Fibroblast of skin of left biceps (primary cell): ENCODE results near the gene IL11RA.
A peak's percentile ranks its signal among the peaks of the same experiment; 100 is the strongest.

ENCODE experiments used
- DNase-seq, 2 experiments: peaks; one replicate each; pipeline ENCODE4 v3.0.0-alpha.2; 2013; ENCODE audit warnings: low read depth in 2 of 2

IL11RA gene

DNA sequence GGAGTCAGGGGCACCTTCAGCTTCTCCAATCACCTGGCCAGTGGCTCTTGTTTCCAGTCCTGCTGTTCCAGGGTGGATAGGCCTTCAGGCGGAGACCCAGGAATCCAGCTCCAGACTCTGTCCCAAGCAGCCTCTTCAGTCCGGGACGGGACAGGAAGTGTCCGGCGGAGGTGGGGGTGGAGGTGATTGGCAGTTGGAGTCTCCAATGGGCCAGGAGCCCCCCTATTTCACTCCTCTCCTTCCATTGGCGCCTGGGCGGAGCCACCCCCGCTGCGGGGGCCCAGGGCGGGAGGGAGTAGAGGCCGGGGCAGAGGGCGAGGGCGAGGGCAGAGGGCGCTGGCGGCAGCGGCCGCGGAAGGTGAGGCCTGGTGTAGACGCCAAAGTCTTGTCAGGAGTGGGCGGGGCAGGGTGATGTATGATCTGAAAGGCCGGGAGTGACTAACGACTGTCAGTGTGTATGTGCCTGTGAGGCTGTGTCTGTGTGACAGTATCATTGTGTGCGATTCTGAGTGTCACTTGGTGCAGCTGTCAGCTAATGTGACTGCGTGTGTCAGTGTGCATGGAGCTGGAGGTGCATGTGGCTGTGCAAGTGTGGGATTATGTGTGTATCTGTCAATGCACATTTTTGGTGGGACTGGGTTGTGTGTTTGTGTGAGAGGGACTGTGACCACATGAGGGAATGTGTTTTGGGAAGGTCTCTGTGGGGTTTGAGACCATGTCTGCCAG, at the start of gene IL11RA:
IL11RA (plus strand) TSS at position 310 of the 726 bp plus-strand sequence. CDS start 3,033 bp downstream, outside the sequence.
- no peak for DNase-seq

- DNase-seq: peak; percentile 15 to 21
These were observed 48.3 kb upstream of the IL11RA start for GRCh38 chr9:34603610-34604231.

- DNase-seq: no peak
These were observed 45.8 kb upstream of the IL11RA start for GRCh38 chr9:34606190-34606589.

DNA sequence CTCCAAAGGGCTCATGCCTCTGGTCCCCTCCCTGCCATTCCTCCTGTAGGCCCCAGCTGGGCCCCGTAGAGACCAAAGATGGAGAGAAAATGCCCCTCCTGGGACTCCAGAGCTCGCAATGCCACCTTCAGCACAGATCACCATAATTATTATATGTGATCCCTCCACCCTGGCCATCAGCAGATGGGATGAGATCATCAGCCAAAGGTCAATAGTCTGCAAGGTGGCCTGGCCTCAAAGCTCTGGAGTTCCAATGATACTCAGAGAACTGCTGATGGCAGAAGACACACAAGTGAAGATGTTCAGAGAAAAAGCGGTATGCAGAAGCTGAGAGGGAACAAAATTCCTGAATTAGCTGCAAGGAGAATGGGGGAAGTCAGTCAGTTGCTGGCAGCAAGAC, 45.1 kb upstream of the IL11RA start:
- DNase-seq: no peak

- DNase-seq: no peak
These were observed 44.7 kb upstream of the IL11RA start for GRCh38 chr9:34607331-34607730.

DNA sequence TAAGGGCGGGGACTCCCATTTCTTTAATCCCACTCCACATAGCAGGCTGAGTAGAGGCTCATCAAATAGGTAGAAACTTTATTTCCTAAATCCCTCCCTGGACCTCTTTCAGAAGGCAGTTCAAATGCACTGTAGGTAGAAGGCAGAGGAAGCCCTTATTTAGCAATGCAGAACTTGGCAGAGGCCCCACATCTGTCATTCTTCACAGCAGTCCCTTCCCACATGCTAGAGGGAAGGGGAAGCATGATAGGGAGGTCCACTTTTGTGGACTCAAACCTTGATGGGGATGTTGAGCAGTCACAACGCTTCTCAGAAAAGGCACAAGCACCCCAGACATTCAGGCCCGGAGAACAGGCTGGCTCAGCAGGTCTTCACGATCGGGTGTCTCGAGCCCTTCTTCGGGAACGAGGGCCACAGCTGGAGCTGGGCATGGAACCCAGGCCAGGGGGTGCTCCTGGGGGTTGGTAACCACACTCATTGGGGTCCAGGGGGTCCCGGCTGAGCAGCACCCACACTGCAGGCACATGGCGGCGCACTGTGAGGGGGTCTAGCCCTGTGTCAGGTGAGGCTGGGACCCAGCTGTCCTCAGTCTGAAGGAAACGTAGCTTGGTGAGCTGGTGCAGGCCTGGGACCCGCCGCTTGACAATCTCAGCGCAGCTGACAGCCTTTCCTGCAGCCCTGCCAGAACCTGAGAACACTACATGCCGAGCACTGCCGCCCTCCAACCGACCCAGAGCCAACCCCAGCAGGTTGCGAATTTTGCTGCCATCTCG, 41.4 kb upstream of the IL11RA start:
- DNase-seq: no peak

DNA sequence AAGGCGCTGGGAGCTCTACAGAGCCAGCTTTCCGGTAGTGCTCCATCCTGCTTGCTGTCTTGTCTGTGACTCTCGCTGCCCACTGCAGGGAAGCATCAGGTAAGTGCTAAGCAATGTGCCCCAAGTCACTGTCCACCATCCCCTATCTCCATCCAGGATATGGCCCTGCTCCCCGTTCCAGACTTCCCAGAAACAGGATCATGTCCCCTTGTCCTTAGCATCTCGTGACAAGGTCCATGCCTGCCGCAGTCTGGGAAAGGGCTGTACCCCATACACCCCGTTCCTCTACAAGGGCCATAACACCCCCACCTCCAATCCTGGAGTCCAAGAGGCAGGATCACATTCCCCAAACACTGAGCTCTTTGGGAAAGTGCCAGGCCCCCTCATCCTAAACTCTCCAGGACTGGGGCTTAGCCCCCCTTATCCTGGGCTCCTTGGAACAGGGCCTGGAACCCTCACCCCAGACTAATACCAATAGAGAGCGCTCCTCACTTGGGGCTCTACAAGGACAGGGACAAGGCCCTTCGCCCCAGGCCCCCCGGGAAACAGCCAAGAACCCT, 40.7 kb upstream of the IL11RA start:
- DNase-seq: no peak

DNA sequence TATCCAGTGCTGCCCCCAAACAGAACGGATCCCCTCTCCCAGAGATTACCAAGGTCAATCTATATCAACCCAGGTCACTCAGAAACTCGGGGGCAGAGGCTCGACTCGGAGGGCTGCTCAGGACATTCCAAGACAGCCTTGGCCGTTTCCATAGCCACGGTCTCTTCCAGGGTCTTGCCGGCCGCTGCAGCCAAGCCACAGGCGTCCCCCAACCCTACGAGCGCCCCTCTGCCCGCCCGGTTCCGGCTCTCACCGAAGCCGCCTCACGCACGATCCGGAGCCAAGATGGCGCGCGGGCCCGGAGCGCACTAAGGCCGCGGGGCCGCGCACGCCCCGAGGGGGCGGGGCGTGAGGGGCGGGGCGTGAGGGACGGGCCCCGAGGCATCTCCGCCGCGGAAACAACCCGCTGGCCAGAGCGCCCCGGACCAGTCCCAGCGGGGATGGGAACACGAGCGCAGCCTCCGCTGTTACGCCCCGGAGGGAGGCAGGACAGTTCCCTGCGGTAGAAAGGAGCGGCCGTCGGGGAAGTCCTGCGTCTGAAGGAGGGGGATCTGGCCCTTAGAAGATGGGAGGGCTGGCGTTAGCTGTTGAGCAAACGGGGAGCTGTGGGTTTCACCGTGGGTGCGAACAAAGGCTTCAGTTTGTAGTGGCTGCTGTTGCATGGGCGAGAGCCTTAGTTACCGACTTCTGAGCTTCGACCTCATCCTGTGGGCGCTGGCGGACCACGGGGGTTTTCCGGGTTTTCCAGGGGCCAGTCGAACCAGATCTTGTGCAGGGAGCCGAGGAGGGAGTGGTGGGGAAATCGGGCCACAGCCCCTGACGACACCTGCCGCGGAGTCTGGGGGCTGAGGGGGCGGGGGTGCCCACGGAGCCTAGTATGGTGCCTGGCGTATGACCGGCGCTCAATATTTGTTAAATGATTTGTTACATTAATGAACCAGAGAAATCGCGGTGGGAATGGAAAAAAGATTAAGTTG, 39.9 kb upstream of the IL11RA start, which contains the start of gene RPP25L:
RPP25L (minus strand) TSS at position 287 of the 977 bp plus-strand sequence. CDS start 801 bp downstream, outside the sequence.
- peak; percentile 37 to 52 for DNase-seq

- peak; percentile 23 to 31 for DNase-seq
These were observed 39.1 kb upstream of the IL11RA start for GRCh38 chr9:34612788-34613390.

DNA sequence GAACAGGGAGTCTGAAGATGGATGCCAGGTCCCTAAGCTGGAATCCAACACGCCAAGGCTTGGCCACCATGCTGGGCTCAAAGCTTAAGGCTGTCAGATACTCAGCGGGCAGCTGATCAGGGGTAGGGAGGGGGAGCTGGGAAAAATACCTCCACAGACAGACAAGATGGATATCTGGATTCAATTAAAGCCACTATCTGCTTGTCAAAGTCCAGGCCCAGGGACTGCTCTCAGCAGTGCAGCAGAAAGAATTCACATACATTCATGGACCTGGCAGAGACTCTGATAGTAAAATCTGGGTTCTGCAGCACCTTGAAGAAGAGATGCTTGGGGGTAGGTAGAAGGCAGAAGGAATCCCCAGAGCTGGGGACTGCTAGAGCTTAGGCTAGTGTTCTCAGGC, 36.9 kb upstream of the IL11RA start:
- no peak for DNase-seq

GRCh38 chr9:34620061-34620994, 31.7 kb upstream of the IL11RA start, which contains the start of gene DCTN3:
Gene DCTN3, minus strand, starts transcription at chr9:34620495. Its CDS starts 31 bp downstream, at chr9:34620464.
- DNase-seq: peak; percentile 82 to 83

- no peak for DNase-seq
These were observed 28.4 kb upstream of the IL11RA start for GRCh38 chr9:34623374-34624235.

GRCh38 chr9:34624475-34625185, 27.4 kb upstream of the IL11RA start:
- DNase-seq: no peak

GRCh38 chr9:34625186-34625486, 26.8 kb upstream of the IL11RA start:
- no peak for DNase-seq

- no peak for DNase-seq
These were observed 24.0 kb upstream of the IL11RA start for GRCh38 chr9:34627716-34628655.

- DNase-seq: no peak
These were observed 23.1 kb upstream of the IL11RA start, which contains the start of gene ARID3C for GRCh38 chr9:34628656-34629490. Gene ARID3C, minus strand, starts transcription at chr9:34629066. Its CDS starts 1,052 bp downstream, at chr9:34628014.
